Neuron (in vitro differentiated cells): ENCODE results near the gene DAZAP2.

ENCODE experiments used
- H2AFZ ChIP-seq: one replicate; pipeline ENCODE4 v1.6.1; 2013; ENCODE audit warnings: low read depth, mild to moderate bottlenecking, inconsistent platforms, low read length, moderate library complexity
- H3K27me3 ChIP-seq: one replicate; pipeline ENCODE4 v1.6.1; 2013; ENCODE audit warnings: low read length; ENCODE audit not compliant: insufficient read depth
- H3K36me3 ChIP-seq: one replicate; pipeline ENCODE4 v1.6.1; 2013; ENCODE audit warnings: low read length; ENCODE audit not compliant: insufficient read depth
- H3K4me1 ChIP-seq: one replicate; pipeline ENCODE4 v1.6.1; 2013; ENCODE audit warnings: low read length; ENCODE audit not compliant: insufficient read depth
- H3K4me3 ChIP-seq: 2 replicates; pipeline ENCODE4 v1.5.1; 2013; ENCODE audit warnings: mild to moderate bottlenecking, low read length, moderate library complexity
- H3K9me3 ChIP-seq: one replicate; pipeline ENCODE4 v1.6.1; 2013; ENCODE audit warnings: low read length

The DAZAP2 gene, protein sequence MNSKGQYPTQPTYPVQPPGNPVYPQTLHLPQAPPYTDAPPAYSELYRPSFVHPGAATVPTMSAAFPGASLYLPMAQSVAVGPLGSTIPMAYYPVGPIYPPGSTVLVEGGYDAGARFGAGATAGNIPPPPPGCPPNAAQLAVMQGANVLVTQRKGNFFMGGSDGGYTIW

DNA sequence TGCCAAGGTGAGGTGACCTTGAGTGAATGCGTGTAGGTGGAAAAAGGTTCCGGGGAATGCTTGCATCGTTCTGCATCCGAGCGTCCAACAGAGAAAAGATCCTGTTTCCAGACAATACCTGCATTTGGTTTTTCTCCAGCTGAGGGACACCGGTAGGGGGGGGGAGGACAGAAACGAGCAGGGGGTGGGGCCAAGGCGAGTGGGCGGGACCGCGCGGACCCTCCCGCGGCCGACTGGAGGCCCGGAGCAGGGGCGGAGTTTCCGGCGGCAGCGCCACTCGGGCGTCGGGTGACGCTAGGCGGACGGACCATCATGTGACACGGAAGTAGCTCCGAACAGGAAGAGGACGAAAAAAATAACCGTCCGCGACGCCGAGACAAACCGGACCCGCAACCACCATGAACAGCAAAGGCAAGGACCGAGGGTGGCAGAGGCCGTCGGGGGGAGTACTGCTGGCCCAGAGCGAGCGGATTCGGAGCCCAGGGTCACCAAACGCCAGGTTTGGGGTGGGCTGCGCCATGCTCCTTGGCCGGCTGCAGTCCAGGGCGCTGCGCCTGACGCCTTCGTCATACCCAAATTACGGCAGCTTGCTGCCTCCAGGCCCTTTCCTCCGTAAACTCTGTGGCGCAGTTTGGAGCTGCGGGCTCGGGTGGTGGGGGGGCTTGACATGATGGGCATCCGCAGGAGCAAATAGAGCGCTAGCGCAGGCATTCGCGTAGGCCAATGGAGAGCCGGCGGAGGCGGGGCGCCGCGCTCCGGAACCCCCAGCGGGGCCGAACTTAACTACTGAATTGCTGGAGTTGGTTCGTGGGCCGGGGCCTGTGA, at the start of gene DAZAP2:
Gene DAZAP2 (plus strand): TSS at position 317 of the 825 bp plus-strand sequence. CDS start 82 bp downstream, at position 399.
- H2AFZ ChIP-seq: peak within 1 kb of the TSS; percentile 86

DNA sequence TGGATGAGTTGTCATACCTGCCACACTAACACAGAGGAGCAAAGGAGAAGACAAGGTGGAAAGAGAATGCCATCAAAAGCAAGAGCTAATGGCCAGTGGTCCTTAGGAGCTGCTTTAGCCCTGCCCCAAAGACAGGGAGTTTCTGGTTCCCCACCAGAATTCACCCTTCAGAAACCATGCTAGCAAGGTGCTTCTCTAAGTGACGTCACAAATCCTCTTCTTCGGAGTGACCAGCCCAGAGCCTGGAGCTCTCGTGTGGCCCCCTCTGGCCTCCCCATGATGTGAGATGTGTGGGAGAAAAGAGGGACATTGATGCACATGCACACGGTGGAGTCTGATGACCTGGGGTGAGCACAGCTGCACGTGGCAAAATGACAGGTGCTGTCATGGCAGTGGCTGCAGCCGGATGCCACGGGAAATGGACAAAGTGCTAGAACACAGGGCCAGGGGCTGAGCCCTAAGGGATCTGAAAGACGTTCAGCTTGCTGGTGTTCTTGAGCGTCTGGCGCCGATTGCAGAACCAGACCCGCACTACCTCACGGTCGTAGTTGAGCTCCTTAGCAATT, 48.8 kb upstream of the DAZAP2 start:
- H3K4me3 ChIP-seq: no peak overlapping the region
- H3K4me1 ChIP-seq: peaks cover 8% of the 10 kb centered on the region
- H3K36me3 ChIP-seq: peaks cover 9% of the 10 kb centered on the region
- no peak overlapping the region for H2AFZ ChIP-seq
- no peaks in the 10 kb centered on the region for H3K9me3 ChIP-seq
- no peaks in the 10 kb centered on the region for H3K27me3 ChIP-seq

More for the DNA sequence above, at the start of gene DAZAP2:
- no peaks in the 10 kb centered on the region for H3K9me3 ChIP-seq
- H3K27me3 ChIP-seq: no peaks in the 10 kb centered on the region
- peak within 1 kb of the TSS; percentile 98 for H3K4me3 ChIP-seq
- H3K4me1 ChIP-seq: peaks cover 12% of the 10 kb centered on the region
- H3K36me3 ChIP-seq: peaks cover 32% of the 10 kb centered on the region

DNA sequence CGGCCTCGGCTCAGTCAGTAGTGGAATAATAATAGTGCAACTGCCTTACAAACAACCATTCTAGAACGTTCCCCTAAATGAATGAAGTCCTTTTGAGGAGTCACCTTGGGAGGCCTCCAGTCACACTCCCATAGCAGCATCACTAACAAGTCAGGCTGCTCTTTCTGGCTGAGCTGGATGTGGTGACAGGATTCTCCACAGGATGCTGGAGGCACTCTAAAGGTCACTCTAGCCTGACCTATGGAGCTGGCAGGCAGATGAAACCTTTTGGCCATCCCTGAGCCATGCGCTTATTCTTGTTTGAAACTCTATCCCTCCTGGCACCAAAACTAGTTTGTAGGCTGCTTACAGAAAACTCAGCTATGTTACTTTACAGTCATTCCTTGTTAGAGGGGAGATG, 47.8 kb upstream of the DAZAP2 start:
- Histone ChIP-seq H3K9me3 (no peaks in the 10 kb centered on the region), H3K4me3 (no peak overlapping the region), H3K4me1 (peaks cover 8% of the 10 kb centered on the region), H3K27me3 (no peaks in the 10 kb centered on the region), H3K36me3 (peaks cover 9% of the 10 kb centered on the region), H2AFZ (no peak overlapping the region)

DNA sequence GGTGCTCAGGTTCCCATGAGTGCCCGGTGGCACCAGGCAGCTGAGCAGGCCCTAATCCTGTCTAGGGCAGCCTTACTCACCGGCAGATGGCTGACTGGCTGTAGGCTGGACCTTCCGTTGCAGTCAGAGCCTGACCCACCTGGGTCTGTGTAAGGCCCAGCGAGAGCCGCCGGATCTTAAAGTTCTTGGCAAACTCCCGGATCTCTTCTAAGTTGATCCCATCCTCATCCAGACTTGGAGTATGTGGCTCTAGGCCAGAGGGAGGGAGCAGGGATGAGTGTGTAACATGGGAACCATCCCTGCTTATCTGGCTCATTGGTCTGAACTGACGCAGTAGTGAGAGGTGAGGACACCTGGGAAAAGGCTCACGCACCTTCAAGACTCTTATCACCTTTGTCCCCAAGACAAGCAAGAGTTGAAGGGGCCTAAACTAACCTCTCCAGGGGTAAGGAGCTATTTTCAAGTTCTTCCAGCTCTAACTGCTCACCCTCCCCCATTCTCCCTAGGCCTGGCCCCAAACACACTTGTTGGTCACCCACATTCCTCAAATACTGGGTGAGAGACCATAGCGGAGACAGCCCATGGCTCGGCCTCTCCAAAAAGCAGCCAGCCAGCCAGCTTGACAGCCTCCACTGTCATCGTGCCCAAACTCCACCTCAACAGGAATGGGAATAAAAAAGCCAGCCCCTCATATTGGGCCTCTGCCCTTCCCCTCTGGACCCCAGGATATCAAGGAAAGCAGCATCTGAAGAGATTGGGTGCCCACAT, 46.9 kb upstream of the DAZAP2 start:
- Histone ChIP-seq H2AFZ (no peak overlapping the region), H3K36me3 (peaks cover 9% of the 10 kb centered on the region), H3K9me3 (no peaks in the 10 kb centered on the region), H3K27me3 (no peaks in the 10 kb centered on the region), H3K4me1 (peaks cover 8% of the 10 kb centered on the region), H3K4me3 (no peak overlapping the region)

DNA sequence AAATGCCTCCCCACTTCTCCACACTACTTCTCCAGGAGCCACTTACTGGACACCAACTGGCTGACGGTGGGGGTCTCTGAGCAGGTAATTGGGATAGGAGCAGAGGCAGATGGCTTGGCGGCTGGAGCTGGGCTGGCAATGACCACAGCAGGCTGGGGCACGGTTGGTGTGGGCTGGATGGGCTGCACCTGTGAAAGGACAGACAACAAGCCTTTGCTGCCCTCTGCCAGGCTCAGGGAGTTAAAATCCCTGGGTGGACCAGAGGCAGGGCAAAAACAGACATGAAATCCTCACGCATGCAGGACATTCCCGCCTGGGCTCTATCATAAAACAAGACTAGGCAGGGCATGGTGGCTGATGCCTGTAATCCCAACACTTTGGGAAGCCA, 46.3 kb upstream of the DAZAP2 start:
- Histone ChIP-seq H3K4me1 (peaks cover 4% of the 10 kb centered on the region), H3K27me3 (no peaks in the 10 kb centered on the region), H2AFZ (no peak overlapping the region), H3K9me3 (peaks cover 2% of the 10 kb centered on the region), H3K4me3 (no peak overlapping the region), H3K36me3 (peaks cover 10% of the 10 kb centered on the region)

DNA sequence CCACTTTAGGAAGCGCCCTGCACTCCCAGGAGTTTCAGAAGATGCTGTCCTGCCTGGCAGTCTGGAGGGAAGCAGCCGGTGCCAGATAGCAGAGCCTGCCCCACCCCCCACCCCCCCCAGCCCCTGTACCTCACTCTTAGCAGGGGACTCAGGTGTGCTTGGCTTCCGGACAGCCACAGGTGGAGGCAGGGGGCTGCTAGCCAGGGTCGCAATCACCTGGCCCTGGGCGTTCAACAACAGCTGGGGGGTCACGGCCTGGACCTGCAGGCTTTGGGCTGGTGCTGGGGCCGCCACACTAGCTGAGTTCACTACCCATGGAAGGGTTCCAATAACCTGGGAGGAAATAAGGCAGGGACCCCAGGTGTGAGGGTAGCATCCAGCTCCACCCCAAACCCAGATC, 42.8 kb upstream of the DAZAP2 start:
- Histone ChIP-seq H3K4me3 (no peak overlapping the region), H3K4me1 (peaks cover 5% of the 10 kb centered on the region), H3K36me3 (peaks cover 8% of the 10 kb centered on the region), H3K27me3 (no peaks in the 10 kb centered on the region), H2AFZ (no peak overlapping the region), H3K9me3 (peaks cover 4% of the 10 kb centered on the region)

DNA sequence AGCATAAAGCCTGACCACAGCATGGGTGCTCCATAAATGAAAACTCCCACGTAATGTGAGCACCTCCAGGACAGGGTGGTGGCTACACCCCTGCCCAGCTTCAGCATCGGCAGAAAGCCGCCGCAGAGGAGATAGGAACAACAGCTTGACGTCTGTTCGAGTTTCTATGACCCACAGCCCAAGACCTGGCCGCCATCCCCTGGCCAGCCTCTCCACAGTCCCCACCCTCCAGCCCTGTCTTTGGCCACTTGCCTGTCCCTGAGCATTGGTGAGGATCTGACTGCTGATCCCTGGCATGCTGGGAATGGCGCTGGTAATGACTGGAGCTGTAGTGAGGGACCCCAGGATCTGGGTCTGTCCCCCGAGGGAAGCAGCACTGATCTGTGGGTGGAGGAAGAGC, 42.1 kb upstream of the DAZAP2 start:
- Histone ChIP-seq H3K4me1 (peaks cover 5% of the 10 kb centered on the region), H2AFZ (no peak overlapping the region), H3K27me3 (no peaks in the 10 kb centered on the region), H3K36me3 (peaks cover 3% of the 10 kb centered on the region), H3K9me3 (peaks cover 4% of the 10 kb centered on the region), H3K4me3 (no peak overlapping the region)

DNA sequence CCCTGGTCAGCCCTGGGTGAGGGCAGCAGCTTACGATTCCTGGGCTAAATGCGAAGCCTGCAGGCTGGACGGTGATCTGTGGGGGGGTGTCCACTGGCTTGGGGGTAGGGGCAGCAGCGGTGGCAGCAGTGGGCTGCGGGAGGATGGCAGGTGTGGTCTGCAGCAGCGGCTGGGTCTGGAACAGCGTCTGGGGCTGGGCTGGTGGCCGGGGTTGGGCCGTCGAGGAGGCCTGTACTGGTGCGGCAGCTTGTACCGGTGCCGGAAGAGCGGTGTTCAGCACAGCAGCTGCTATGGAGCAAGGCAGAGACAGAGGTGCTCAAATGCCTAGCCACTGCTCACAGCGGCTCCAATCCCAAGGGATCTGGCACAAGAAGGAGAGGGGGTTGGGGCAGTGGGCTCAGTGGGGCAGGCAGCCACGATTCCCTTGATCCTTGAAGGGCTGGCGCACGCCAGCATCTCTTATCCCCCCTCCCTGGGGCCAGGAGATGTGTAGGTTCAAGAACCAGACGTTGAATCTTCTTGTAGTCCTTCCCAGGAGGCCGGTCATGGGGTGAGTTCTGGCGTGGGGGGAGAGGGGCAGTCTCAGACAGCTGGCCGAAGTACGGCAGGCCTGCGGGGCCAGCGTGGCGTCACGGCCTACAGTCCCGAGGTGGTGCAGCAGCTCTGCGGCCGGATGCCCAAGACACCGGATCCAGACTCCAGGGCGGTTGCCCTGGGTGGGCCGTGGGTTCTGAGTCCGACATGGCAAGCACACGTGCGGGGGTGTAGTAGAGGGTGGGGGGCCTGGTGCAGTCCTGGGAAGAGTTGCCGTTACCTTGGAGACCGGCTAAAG, 40.7 kb upstream of the DAZAP2 start:
- Histone ChIP-seq H3K9me3 (peaks cover 4% of the 10 kb centered on the region), H3K4me3 (no peak overlapping the region), H2AFZ (no peak overlapping the region), H3K36me3 (peaks cover 5% of the 10 kb centered on the region), H3K4me1 (peaks cover 5% of the 10 kb centered on the region), H3K27me3 (no peaks in the 10 kb centered on the region)

DNA sequence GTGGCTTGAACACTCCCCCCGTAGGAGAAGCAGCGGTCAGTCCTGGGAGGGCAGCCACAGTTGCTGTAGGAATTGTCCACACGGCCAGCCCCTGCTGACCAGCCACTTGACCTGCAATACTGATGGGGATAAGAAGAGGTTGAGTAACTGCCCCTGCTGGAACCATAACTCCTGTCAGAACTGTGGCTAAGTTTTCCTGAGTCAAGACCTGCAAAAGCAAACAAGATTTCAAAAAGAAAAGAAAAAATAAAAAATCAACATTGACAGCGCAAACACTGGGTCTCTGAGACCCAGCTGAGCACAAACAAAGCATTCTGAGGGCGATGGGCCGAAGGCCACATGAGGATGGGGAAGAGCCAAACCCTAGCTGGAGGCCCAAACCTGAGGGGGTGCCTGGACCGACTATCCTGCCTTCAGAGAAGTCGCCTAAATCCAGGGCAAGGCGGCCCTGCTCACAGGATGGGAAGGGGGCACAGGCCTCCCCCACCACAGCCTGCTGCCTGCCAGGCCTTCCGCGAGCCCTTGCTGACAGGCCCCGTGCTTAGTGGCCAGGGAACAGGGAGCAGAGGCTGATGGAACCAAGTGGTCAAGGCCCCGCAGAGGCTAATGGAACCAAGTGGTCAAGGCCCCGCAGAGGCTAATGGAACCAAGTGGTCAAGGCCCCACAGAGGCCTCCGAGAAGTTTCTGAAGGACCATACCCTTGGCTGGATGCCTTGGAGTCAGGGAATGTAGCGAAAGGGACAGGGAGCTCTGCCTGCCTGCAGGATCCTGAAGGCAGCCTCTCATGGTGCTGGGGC, 39.9 kb upstream of the DAZAP2 start:
- Histone ChIP-seq H3K27me3 (no peaks in the 10 kb centered on the region), H2AFZ (no peak overlapping the region), H3K9me3 (peaks cover 4% of the 10 kb centered on the region), H3K36me3 (peaks cover 6% of the 10 kb centered on the region), H3K4me1 (peaks cover 5% of the 10 kb centered on the region), H3K4me3 (no peak overlapping the region)

DNA sequence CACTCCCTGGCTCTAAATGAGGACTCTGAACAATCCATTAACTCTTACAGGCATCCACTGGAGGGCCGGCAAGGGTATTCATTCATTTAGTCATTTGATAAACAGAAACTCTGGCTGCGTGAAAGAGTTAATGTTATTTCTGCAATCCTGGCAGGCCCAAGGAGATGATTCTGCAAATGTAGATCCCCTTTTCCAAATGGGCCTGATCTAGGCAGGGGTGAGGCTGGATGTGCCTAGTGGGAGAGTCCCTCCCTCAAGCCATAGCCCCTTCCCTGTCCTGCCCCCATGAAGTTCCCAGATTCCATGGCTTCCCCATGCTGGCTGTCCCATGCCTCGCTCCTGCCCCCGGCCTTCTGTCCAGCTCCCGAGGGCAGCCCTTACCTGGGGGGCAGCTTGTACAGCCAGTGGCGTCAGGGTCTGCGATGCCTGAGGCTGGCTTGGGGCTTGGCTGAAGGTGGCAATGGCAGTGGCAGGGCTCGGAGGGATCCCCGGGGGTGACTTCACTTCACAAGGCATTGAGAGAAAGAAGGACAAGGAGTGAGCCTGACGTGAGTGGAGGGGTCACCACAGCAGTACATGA, 39.2 kb upstream of the DAZAP2 start:
- H3K36me3 ChIP-seq: peaks cover 9% of the 10 kb centered on the region
- H2AFZ ChIP-seq: no peak overlapping the region
- H3K27me3 ChIP-seq: no peaks in the 10 kb centered on the region
- H3K4me1 ChIP-seq: peaks cover 5% of the 10 kb centered on the region
- H3K4me3 ChIP-seq: no peak overlapping the region
- peaks cover 4% of the 10 kb centered on the region for H3K9me3 ChIP-seq

DNA sequence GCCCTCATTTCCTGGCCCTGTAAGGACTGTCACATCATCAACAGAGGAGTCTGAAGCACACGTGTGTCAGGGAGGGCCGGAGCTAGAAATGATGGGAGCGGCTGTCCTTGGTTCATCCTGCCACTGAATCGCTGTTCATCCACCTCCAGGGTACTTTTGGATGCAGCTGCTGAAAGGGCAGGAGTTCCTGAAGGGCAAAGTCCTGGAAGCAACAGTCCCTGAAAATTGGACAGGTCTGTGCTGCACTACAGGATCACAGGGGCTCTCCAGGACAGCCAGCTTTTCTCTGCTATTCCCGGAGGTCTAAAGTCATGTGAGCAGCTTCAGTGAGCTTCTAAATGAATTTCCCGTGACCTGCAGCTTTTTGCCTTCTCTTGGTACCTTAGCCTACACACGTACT, 38.5 kb upstream of the DAZAP2 start:
- H3K4me3 ChIP-seq: no peak overlapping the region
- peaks cover 4% of the 10 kb centered on the region for H3K9me3 ChIP-seq
- H3K36me3 ChIP-seq: peaks cover 9% of the 10 kb centered on the region
- no peaks in the 10 kb centered on the region for H3K27me3 ChIP-seq
- peaks cover 5% of the 10 kb centered on the region for H3K4me1 ChIP-seq
- H2AFZ ChIP-seq: no peak overlapping the region
